ENCODE data around the gene GFRA1.

GFRA1 gene

GRCh38 chr10:116296291-116296721 lies 23.3 kb upstream of the GFRA1 start:
- Histone ChIP-seq H3K4me3 (ENCODE audit: extremely low read depth, insufficient read depth, low read length, poor library complexity, severe bottlenecking) (no peak overlapping the region), H3K36me3 (ENCODE audit: control insufficient read depth, insufficient read depth, low read length) (no peaks in the 10 kb centered on the region), H3K4me1 (ENCODE audit: control insufficient read depth, insufficient read depth, low read length, poor library complexity, severe bottlenecking) (peaks cover 2% of the 10 kb centered on the region), H3K27ac (ENCODE audit: low read depth, low read length, severe bottlenecking) (no peak overlapping the region), H3K9me3 (ENCODE audit: control insufficient read depth, low read length) (no peaks in the 10 kb centered on the region)
- 83 to 89% methylated on average over 7 of the region's 7 CpGs for WGBS, 2 experiments (ENCODE audit: insufficient coverage in 2 of 2)

GRCh38 chr10:116292493-116292892 lies 19.5 kb upstream of the GFRA1 start:
- Histone ChIP-seq H3K27ac (ENCODE audit: low read depth, low read length, severe bottlenecking) (no peak overlapping the region), H3K4me3 (ENCODE audit: extremely low read depth, insufficient read depth, low read length, poor library complexity, severe bottlenecking) (no peak overlapping the region), H3K36me3 (ENCODE audit: control insufficient read depth, insufficient read depth, low read length) (no peaks in the 10 kb centered on the region), H3K4me1 (ENCODE audit: control insufficient read depth, insufficient read depth, low read length, poor library complexity, severe bottlenecking) (peaks cover 2% of the 10 kb centered on the region), H3K9me3 (ENCODE audit: control insufficient read depth, low read length) (no peaks in the 10 kb centered on the region)

- no peak overlapping the region for H3K27ac ChIP-seq (ENCODE audit: low read depth, low read length, severe bottlenecking)
- no peaks in the 10 kb centered on the region for H3K9me3 ChIP-seq (ENCODE audit: control insufficient read depth, low read length)
- H3K36me3 ChIP-seq (ENCODE audit: control insufficient read depth, insufficient read depth, low read length) = no peaks in the 10 kb centered on the region
- no peak overlapping the region for H3K4me3 ChIP-seq (ENCODE audit: extremely low read depth, insufficient read depth, low read length, poor library complexity, severe bottlenecking)
- WGBS, 2 experiments (ENCODE audit: insufficient coverage in 2 of 2) = 25 to 62% methylated on average over 1 of the region's 1 CpG
- no peaks in the 10 kb centered on the region for H3K4me1 ChIP-seq (ENCODE audit: control insufficient read depth, insufficient read depth, low read length, poor library complexity, severe bottlenecking)
These were observed 16.6 kb upstream of the GFRA1 start for GRCh38 chr10:116289652-116290051.

- no peak overlapping the region for H3K27ac ChIP-seq (ENCODE audit: low read depth, low read length, severe bottlenecking)
- H3K4me1 ChIP-seq (ENCODE audit: control insufficient read depth, insufficient read depth, low read length, poor library complexity, severe bottlenecking) = no peaks in the 10 kb centered on the region
- 43% methylated on average over 1 of the region's 1 CpG for WGBS, 2 experiments (ENCODE audit: insufficient coverage in 2 of 2)
- no peaks in the 10 kb centered on the region for H3K9me3 ChIP-seq (ENCODE audit: control insufficient read depth, low read length)
- no peak overlapping the region for H3K4me3 ChIP-seq (ENCODE audit: extremely low read depth, insufficient read depth, low read length, poor library complexity, severe bottlenecking)
- no peaks in the 10 kb centered on the region for H3K36me3 ChIP-seq (ENCODE audit: control insufficient read depth, insufficient read depth, low read length)
These were observed 15.0 kb upstream of the GFRA1 start for GRCh38 chr10:116287906-116288501.

- Histone ChIP-seq H3K27ac (ENCODE audit: low read depth, low read length, severe bottlenecking) (no peak overlapping the region), H3K4me1 (ENCODE audit: control insufficient read depth, insufficient read depth, low read length, poor library complexity, severe bottlenecking) (no peaks in the 10 kb centered on the region), H3K36me3 (ENCODE audit: control insufficient read depth, insufficient read depth, low read length) (no peaks in the 10 kb centered on the region), H3K4me3 (ENCODE audit: extremely low read depth, insufficient read depth, low read length, poor library complexity, severe bottlenecking) (no peak overlapping the region), H3K9me3 (ENCODE audit: control insufficient read depth, low read length) (no peaks in the 10 kb centered on the region)
- WGBS, 2 experiments (ENCODE audit: insufficient coverage in 2 of 2) = 94% methylated on average over 3 of the region's 9 CpGs; no CpG with 5 or more reads in 1 of the 2 experiments
These were observed 13.7 kb upstream of the GFRA1 start for GRCh38 chr10:116286626-116287200.

GRCh38 chr10:116281775-116282174 lies 8.8 kb upstream of the GFRA1 start:
- no peak overlapping the region for H3K27ac ChIP-seq (ENCODE audit: low read depth, low read length, severe bottlenecking)
- peaks cover 5% of the 10 kb centered on the region for H3K9me3 ChIP-seq (ENCODE audit: control insufficient read depth, low read length)
- WGBS, 2 experiments (ENCODE audit: insufficient coverage in 2 of 2) = 40 to 67% methylated on average over 1 to 2 of the region's 3 CpGs
- H3K4me3 ChIP-seq (ENCODE audit: extremely low read depth, insufficient read depth, low read length, poor library complexity, severe bottlenecking) = no peak overlapping the region
- H3K36me3 ChIP-seq (ENCODE audit: control insufficient read depth, insufficient read depth, low read length) = no peaks in the 10 kb centered on the region
- peaks cover 10% of the 10 kb centered on the region for H3K4me1 ChIP-seq (ENCODE audit: control insufficient read depth, insufficient read depth, low read length, poor library complexity, severe bottlenecking)

- Histone ChIP-seq H3K36me3 (ENCODE audit: control insufficient read depth, insufficient read depth, low read length) (no peaks in the 10 kb centered on the region), H3K4me3 (ENCODE audit: extremely low read depth, insufficient read depth, low read length, poor library complexity, severe bottlenecking) (no peak overlapping the region), H3K9me3 (ENCODE audit: control insufficient read depth, low read length) (peaks cover 5% of the 10 kb centered on the region), H3K27ac (ENCODE audit: low read depth, low read length, severe bottlenecking) (peak overlapping the region; percentile 82), H3K4me1 (ENCODE audit: control insufficient read depth, insufficient read depth, low read length, poor library complexity, severe bottlenecking) (peaks cover 10% of the 10 kb centered on the region)
- 46 to 74% methylated on average over 3 to 4 of the region's 6 CpGs for WGBS, 2 experiments (ENCODE audit: insufficient coverage in 2 of 2)
These were observed 5.8 kb upstream of the GFRA1 start for GRCh38 chr10:116278846-116279245.

- WGBS, 2 experiments (ENCODE audit: insufficient coverage in 2 of 2) = 97 to 100% methylated on average over 2 of the region's 3 CpGs
- no peak overlapping the region for H3K27ac ChIP-seq (ENCODE audit: low read depth, low read length, severe bottlenecking)
- H3K4me1 ChIP-seq (ENCODE audit: control insufficient read depth, insufficient read depth, low read length, poor library complexity, severe bottlenecking) = peaks cover 14% of the 10 kb centered on the region
- H3K9me3 ChIP-seq (ENCODE audit: control insufficient read depth, low read length) = peaks cover 5% of the 10 kb centered on the region
- no peak overlapping the region for H3K4me3 ChIP-seq (ENCODE audit: extremely low read depth, insufficient read depth, low read length, poor library complexity, severe bottlenecking)
- no peaks in the 10 kb centered on the region for H3K36me3 ChIP-seq (ENCODE audit: control insufficient read depth, insufficient read depth, low read length)
These were observed 4.0 kb upstream of the GFRA1 start for GRCh38 chr10:116276981-116277380.

- Histone ChIP-seq H3K36me3 (ENCODE audit: control insufficient read depth, insufficient read depth, low read length) (no peaks in the 10 kb centered on the region), H3K27ac (ENCODE audit: low read depth, low read length, severe bottlenecking) (no peak overlapping the region), H3K4me1 (ENCODE audit: control insufficient read depth, insufficient read depth, low read length, poor library complexity, severe bottlenecking) (peaks cover 18% of the 10 kb centered on the region), H3K9me3 (ENCODE audit: control insufficient read depth, low read length) (peaks cover 5% of the 10 kb centered on the region), H3K4me3 (ENCODE audit: extremely low read depth, insufficient read depth, low read length, poor library complexity, severe bottlenecking) (peak overlapping the region; percentile 52)
- WGBS, 2 experiments (ENCODE audit: insufficient coverage in 2 of 2) = 3% methylated on average over 19 to 20 of the region's 49 CpGs
These were observed 1.3 kb upstream of the GFRA1 start for GRCh38 chr10:116274064-116274904.

- H3K27ac ChIP-seq (ENCODE audit: low read depth, low read length, severe bottlenecking) = no peak overlapping the region
- peaks cover 8% of the 10 kb centered on the region for H3K4me1 ChIP-seq (ENCODE audit: control insufficient read depth, insufficient read depth, low read length, poor library complexity, severe bottlenecking)
- WGBS, 2 experiments (ENCODE audit: insufficient coverage in 2 of 2) = 0% methylated on average over 41 to 42 of the region's 64 CpGs
- no peaks in the 10 kb centered on the region for H3K36me3 ChIP-seq (ENCODE audit: control insufficient read depth, insufficient read depth, low read length)
- no peaks in the 10 kb centered on the region for H3K9me3 ChIP-seq (ENCODE audit: control insufficient read depth, low read length)
- H3K4me3 ChIP-seq (ENCODE audit: extremely low read depth, insufficient read depth, low read length, poor library complexity, severe bottlenecking) = peak overlapping the region; percentile 52
These were observed 1.2 kb downstream of the GFRA1 start for GRCh38 chr10:116271593-116272439.

Data from mesodermal cell (in vitro differentiated cells).